NCI-H2107 treated with DMSO at 0.1 percent for 48 hours (cell line): ENCODE results near the gene TYW5.

ENCODE experiments used
- DNase-seq: peaks from one replicate; lab custom pipeline; 2025; ENCODE audit not compliant: unreplicated experiment; lab: John Stamatoyannopoulos, UW

Gene TYW5

GRCh38 chr2:199955339-199956061, at the start of gene TYW5, which contains the start of gene MAIP1:
TYW5 (minus strand) TSS chr2:199955491; CDS start chr2:199955470, 21 bp downstream.
MAIP1 (plus strand) TSS chr2:199955582; CDS start chr2:199955799, 217 bp downstream.
- DNase-seq: peak; percentile 81

DNA sequence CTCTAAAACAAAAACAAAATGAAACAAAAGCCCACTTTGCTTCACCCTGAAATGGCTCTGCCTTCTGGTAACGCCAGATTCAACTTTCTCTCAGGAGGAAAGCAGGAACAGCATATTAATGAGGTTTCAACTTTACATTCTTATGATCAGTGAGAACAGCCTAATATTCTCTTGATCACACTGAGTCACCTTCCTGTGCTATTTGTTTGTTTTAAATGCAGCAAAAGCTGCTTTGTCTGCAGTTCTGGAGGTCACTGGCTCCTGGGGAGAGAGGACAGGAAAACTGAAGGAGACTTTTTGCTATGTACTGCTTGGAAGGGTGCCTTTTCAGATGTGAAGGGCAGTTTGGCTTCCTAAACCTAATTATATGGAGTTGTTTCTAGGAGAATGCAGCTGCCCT, 48.2 kb upstream of the TYW5 start:
- no peak for DNase-seq

GRCh38 chr2:200000444-200001163, 45.3 kb upstream of the TYW5 start:
- DNase-seq: no peak

DNA sequence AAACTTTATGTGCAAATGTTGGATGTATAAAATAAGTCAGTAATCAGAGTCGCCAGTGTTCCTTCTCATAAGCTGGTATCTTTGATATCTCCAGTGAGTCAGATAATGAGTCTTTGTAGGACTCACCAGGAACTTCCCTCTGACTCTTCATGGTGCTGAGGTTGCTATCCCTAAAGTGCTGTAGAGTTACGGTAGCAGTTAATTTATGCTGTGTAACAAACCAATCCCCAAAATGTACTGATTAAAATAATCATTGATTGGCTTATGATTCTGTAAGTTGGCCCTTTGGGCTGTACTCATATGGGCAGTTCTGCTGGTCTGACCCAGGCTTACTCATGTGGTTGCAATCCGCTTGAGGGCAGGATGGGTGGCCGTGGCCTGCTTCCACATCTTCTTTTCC, 43.9 kb upstream of the TYW5 start:
- DNase-seq: no peak

- DNase-seq: no peak
Observed at GRCh38 chr2:199997296-199997695, 42.0 kb upstream of the TYW5 start.

GRCh38 chr2:199994896-199995295, 39.6 kb upstream of the TYW5 start:
- no peak for DNase-seq

DNA sequence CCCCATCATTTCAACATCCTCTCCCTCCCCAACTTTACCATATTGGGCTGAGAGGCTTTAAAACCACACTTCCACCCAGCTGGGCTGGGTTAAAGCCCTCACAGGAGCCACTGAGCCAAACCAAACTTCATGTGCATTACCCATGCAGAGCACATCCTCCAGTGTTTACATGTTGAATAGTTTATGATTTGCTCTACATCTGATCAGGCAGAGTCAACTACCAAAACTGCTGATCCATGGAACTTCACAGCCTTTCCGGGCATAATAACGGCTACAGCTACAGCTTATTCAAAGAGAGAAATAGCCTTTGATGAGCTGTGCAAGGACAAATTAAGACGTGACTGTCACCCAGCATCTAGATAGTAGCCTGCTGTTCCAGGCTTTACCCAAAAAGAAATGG, 39.1 kb upstream of the TYW5 start:
- DNase-seq: no peak

- no peak for DNase-seq
Observed at GRCh38 chr2:199992296-199992695, 37.0 kb upstream of the TYW5 start.

GRCh38 chr2:199991691-199992090, 36.4 kb upstream of the TYW5 start:
- DNase-seq: no peak

- DNase-seq: no peak
Observed at GRCh38 chr2:199989822-199990221, 34.5 kb upstream of the TYW5 start.

DNA sequence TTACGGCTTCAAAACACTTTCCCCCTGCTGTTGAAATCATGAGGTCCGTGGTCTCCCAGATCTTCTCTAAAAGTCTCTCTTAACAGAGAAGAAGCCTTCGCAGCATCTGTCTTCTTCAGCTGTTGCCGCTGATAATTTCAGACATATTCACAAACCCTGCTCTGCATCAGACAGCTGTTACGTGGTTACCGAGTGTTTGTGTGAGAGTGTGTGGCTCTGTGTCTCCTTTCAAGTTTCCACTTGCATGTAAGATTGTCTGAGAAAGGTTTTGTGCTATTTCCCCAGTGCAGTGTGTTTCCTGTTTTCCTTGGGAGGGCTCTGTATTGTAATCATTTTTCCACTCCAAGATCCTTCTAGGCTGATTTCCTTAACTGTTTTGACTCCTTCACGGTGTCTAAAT, 32.9 kb upstream of the TYW5 start:
- DNase-seq: no peak

- DNase-seq: peak; percentile 16
Observed at GRCh38 chr2:199987586-199987985, 32.3 kb upstream of the TYW5 start.

GRCh38 chr2:199985625-199986207, 30.4 kb upstream of the TYW5 start:
- peak; percentile 43 for DNase-seq

DNA sequence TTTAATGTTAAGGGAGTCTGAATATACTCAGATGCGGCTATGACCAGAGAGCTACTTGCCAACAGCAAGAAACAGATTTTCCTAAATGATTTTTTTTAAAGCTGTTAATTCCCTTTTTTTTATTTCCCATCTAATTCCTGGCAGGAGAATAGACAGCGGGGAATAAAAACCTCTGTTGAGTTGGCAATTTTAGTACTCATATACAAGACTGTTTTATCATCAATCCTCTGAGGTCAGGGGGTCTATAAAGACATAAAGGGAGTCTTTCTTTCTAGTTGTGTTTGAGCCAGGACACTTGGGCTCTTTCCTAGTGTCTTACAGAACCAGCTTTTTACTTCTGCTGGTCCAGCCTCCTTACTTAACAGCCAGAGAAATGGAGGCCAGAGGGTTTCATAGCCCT, 29.5 kb upstream of the TYW5 start:
- no peak for DNase-seq

- DNase-seq: no peak
Observed at GRCh38 chr2:199984159-199984558, 28.9 kb upstream of the TYW5 start.

DNA sequence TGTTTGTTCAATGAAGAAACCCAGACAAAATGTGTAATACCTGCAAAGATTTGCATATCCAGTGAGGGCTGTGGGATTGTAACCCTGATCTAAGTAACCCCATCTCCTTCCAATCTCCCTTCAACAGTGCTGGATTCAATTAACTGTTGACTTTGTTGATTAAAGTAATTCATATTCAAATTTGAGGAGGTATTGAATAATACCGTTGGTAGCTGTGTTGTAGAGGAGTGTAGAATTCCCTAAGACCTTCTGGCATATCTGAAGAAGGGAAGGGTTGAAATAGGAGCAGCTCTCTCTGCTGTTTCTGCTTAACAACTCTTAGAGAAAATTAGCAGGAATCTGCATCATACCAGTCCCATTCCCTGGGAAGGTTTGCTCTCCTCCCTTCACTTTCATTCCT, 28.2 kb upstream of the TYW5 start:
- DNase-seq: no peak

DNA sequence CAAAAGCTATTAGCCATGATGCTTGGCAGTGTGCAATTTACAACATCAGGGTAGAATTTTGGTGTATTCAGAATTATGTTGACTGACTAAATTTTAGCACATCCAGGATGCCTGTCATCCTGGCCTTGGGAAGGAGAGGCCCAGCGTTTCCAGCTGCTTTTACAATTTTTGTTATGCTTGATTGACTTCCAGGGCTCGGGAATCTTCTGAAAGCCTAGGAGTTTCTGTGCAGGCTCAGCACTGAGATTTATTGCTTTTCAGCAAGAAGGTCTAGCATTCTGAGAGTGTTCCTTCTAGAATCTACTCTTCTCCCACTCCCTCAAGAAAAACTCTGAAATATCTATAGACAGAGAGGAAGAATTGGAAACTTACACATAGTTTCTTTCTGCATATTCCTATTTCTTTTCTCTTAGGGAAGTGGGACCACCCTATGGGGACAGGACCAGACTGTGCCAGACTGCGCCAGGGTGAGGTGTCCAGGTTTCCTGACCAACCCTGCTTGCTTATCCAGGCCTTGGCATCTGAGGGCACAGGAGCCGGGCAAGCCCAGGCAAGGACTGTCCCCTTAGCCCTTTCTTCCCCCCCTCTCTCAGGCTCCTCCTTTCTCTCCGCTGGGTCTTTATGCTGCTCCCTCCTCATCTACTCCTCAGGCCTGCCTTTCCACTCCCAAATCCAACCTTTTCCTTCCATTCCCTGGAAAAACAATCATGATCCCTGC, 27.0 kb upstream of the TYW5 start:
- DNase-seq: no peak

DNA sequence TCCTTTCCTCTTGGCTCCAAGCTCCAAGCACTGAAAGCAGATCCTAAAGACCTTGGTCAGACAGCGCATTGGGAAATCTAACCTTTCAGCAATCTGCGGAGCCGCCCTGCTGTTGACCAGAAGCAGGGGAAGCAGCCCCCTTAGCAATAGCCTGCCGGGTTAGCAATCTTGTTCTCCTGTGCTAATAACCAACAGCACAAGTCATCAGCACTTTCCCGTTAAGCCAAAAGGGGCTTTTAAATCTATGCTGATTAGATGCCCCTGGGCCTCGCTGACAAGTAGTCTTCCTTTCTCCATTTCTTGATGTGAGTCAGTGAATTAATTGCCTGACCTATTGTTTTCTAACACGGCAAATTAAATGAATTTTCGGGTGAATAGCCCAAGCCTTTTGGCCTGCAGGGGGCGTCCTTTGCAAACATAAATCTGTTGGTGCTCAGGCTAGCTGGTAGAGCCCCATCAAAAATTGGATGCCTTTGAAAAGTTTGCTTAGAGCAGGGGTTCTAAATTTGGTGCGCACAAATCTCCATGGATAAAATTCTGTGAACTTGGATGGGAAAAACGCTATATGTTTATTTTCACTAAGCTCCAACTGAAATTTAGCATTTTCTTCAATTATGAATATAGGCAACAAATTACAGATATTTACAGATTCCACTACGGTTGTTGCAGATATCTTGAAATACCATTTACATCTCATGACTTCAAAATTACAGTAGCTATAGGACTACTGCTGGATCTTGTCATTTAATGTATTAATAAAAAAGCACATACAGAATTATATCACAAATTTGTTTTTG, 24.7 kb upstream of the TYW5 start:
- DNase-seq: no peak

GRCh38 chr2:199979398-199979797, 24.1 kb upstream of the TYW5 start:
- no peak for DNase-seq

GRCh38 chr2:199977984-199978415, 22.7 kb upstream of the TYW5 start:
- no peak for DNase-seq
